ENCODE measurements around the gene LIPN.

The LIPN gene

GRCh38 chr10:88756660-88757059, 3.2 kb upstream of the LIPN start:
- Mint-ChIP-seq H3K9me3 (no peaks in the 10 kb centered on the region), H3K27me3 (no peaks in the 10 kb centered on the region), H3K27ac (no peak overlapping the region), H3K36me3 (no peaks in the 10 kb centered on the region), H3K4me1 (peaks cover 7 to 13% of the 10 kb centered on the region in 2 donors), H3K4me3 (no peak overlapping the region)
- no peak for ATAC-seq (replicated peaks)
- DNase-seq, result no peak

GRCh38 chr10:88762906-88763305, 3.1 kb downstream of the LIPN start:
- ATAC-seq (replicated peaks) (no peak), DNase-seq (no peak)
- Mint-ChIP-seq H3K9me3 (no peaks in the 10 kb centered on the region), H3K4me1 (peaks cover 7 to 13% of the 10 kb centered on the region in 2 donors), H3K36me3 (no peaks in the 10 kb centered on the region), H3K27me3 (no peaks in the 10 kb centered on the region), H3K27ac (no peak overlapping the region), H3K4me3 (no peak overlapping the region)

GRCh38 chr10:88763441-88763840, 3.6 kb downstream of the LIPN start:
- peaks cover 8 to 14% of the 10 kb centered on the region in 2 donors for H3K4me1 Mint-ChIP-seq
- DNase-seq (no peak), ATAC-seq (replicated peaks) (no peak)
- H3K4me3 Mint-ChIP-seq, result no peak overlapping the region
- H3K9me3 Mint-ChIP-seq, result no peaks in the 10 kb centered on the region
- H3K27me3 Mint-ChIP-seq, result no peaks in the 10 kb centered on the region
- H3K36me3 Mint-ChIP-seq, result no peaks in the 10 kb centered on the region
- H3K27ac Mint-ChIP-seq, result no peak overlapping the region

- Mint-ChIP-seq H3K4me3 (no peak overlapping the region), H3K9me3 (no peaks in the 10 kb centered on the region), H3K27me3 (no peaks in the 10 kb centered on the region), H3K4me1 (peaks cover 8 to 14% of the 10 kb centered on the region in 2 donors), H3K36me3 (no peaks in the 10 kb centered on the region), H3K27ac (no peak overlapping the region)
- DNase-seq, result no peak
- no peak for ATAC-seq (replicated peaks)
Measured at GRCh38 chr10:88764110-88764509, 4.3 kb downstream of the LIPN start.

GRCh38 chr10:88765816-88766215, 6.0 kb downstream of the LIPN start:
- peaks cover 4 to 6% of the 10 kb centered on the region in 2 donors for H3K4me1 Mint-ChIP-seq
- no peak overlapping the region for H3K4me3 Mint-ChIP-seq
- no peak for ATAC-seq (replicated peaks)
- no peaks in the 10 kb centered on the region for H3K27me3 Mint-ChIP-seq
- no peaks in the 10 kb centered on the region for H3K9me3 Mint-ChIP-seq
- no peak for DNase-seq
- no peaks in the 10 kb centered on the region for H3K36me3 Mint-ChIP-seq
- no peak overlapping the region for H3K27ac Mint-ChIP-seq

- peaks cover 4 to 9% of the 10 kb centered on the region in 2 donors for H3K9me3 Mint-ChIP-seq
- DNase-seq (no peak), ATAC-seq (replicated peaks) (no peak)
- peaks cover 4 to 6% of the 10 kb centered on the region in 2 donors for H3K4me1 Mint-ChIP-seq
- peaks cover 0 to 6% of the 10 kb centered on the region in 2 donors for H3K36me3 Mint-ChIP-seq
- no peak overlapping the region for H3K27ac Mint-ChIP-seq
- H3K4me3 Mint-ChIP-seq, result no peak overlapping the region
- H3K27me3 Mint-ChIP-seq, result peaks cover 0 to 4% of the 10 kb centered on the region in 2 donors
Measured at GRCh38 chr10:88769384-88769783, 9.6 kb downstream of the LIPN start.

- H3K9me3 Mint-ChIP-seq, result no peaks in the 10 kb centered on the region
- no peaks in the 10 kb centered on the region for H3K36me3 Mint-ChIP-seq
- H3K27me3 Mint-ChIP-seq, result no peaks in the 10 kb centered on the region
- no peaks in the 10 kb centered on the region for H3K4me1 Mint-ChIP-seq
- H3K27ac Mint-ChIP-seq, result no peak overlapping the region
- DNase-seq (no peak), ATAC-seq (replicated peaks) (no peak)
- no peak overlapping the region for H3K4me3 Mint-ChIP-seq
Measured at GRCh38 chr10:88781206-88781605, 21.4 kb downstream of the LIPN start.

- Mint-ChIP-seq H3K27me3 (no peaks in the 10 kb centered on the region), H3K4me1 (no peaks in the 10 kb centered on the region), H3K36me3 (no peaks in the 10 kb centered on the region), H3K27ac (no peak overlapping the region), H3K4me3 (no peak overlapping the region), H3K9me3 (no peaks in the 10 kb centered on the region)
- ATAC-seq (replicated peaks), result no peak
- no peak for DNase-seq
Measured at GRCh38 chr10:88782222-88782621, 22.4 kb downstream of the LIPN start.

- H3K27ac Mint-ChIP-seq, result no peak overlapping the region
Measured at GRCh38 chr10:88783724-88784123, 23.9 kb downstream of the LIPN start.

GRCh38 chr10:88786032-88786770, 26.4 kb downstream of the LIPN start:
- no peak for DNase-seq
- H3K9me3 Mint-ChIP-seq, result no peaks in the 10 kb centered on the region
- H3K27ac Mint-ChIP-seq, result no peak overlapping the region
- H3K4me3 Mint-ChIP-seq, result no peak overlapping the region
- no peaks in the 10 kb centered on the region for H3K36me3 Mint-ChIP-seq
- no peaks in the 10 kb centered on the region for H3K4me1 Mint-ChIP-seq
- ATAC-seq (replicated peaks), result no peak
- H3K27me3 Mint-ChIP-seq, result no peaks in the 10 kb centered on the region

More at GRCh38 chr10:88783724-88784123, 23.9 kb downstream of the LIPN start:
- ATAC-seq (replicated peaks), result no peak
- Mint-ChIP-seq H3K36me3 (no peaks in the 10 kb centered on the region), H3K9me3 (no peaks in the 10 kb centered on the region), H3K27me3 (no peaks in the 10 kb centered on the region), H3K4me1 (no peaks in the 10 kb centered on the region), H3K4me3 (no peak overlapping the region)
- DNase-seq, result no peak

GRCh38 chr10:88787463-88787862, 27.6 kb downstream of the LIPN start:
- no peaks in the 10 kb centered on the region for H3K36me3 Mint-ChIP-seq
- no peak overlapping the region for H3K4me3 Mint-ChIP-seq
- ATAC-seq (replicated peaks) (no peak), DNase-seq (no peak)
- H3K4me1 Mint-ChIP-seq, result peaks cover 0 to under 1% of the 10 kb centered on the region in 2 donors
- no peaks in the 10 kb centered on the region for H3K27me3 Mint-ChIP-seq
- no peak overlapping the region for H3K27ac Mint-ChIP-seq
- no peaks in the 10 kb centered on the region for H3K9me3 Mint-ChIP-seq

GRCh38 chr10:88788924-88789323, 29.1 kb downstream of the LIPN start:
- Mint-ChIP-seq H3K36me3 (no peaks in the 10 kb centered on the region), H3K4me3 (no peak overlapping the region)

GRCh38 chr10:88791924-88792323, 32.1 kb downstream of the LIPN start:
- Mint-ChIP-seq H3K4me1 (peaks cover 4 to 11% of the 10 kb centered on the region in 2 donors), H3K9me3 (no peaks in the 10 kb centered on the region), H3K4me3 (no peak overlapping the region), H3K27ac (no peak overlapping the region), H3K36me3 (no peaks in the 10 kb centered on the region), H3K27me3 (no peaks in the 10 kb centered on the region)
- ATAC-seq (replicated peaks) (peak; percentile 69 to 74), DNase-seq (no peak)

More at GRCh38 chr10:88788924-88789323, 29.1 kb downstream of the LIPN start:
- no peak overlapping the region for H3K27ac Mint-ChIP-seq
- ATAC-seq (replicated peaks) (no peak), DNase-seq (no peak)
- H3K27me3 Mint-ChIP-seq, result no peaks in the 10 kb centered on the region
- H3K9me3 Mint-ChIP-seq, result no peaks in the 10 kb centered on the region
- H3K4me1 Mint-ChIP-seq, result peaks cover 4 to 7% of the 10 kb centered on the region in 2 donors

GRCh38 chr10:88792661-88793060, 32.8 kb downstream of the LIPN start:
- peaks cover 4 to 11% of the 10 kb centered on the region in 2 donors for H3K4me1 Mint-ChIP-seq
- no peak overlapping the region for H3K27ac Mint-ChIP-seq
- no peaks in the 10 kb centered on the region for H3K36me3 Mint-ChIP-seq
- no peak overlapping the region for H3K4me3 Mint-ChIP-seq
- ATAC-seq (replicated peaks), result peak; percentile 56 to 74
- no peak for DNase-seq
- no peaks in the 10 kb centered on the region for H3K9me3 Mint-ChIP-seq
- H3K27me3 Mint-ChIP-seq, result no peaks in the 10 kb centered on the region

- Mint-ChIP-seq H3K36me3 (no peaks in the 10 kb centered on the region), H3K4me1 (peaks cover 4 to 11% of the 10 kb centered on the region in 2 donors), H3K9me3 (no peaks in the 10 kb centered on the region), H3K27ac (no peak overlapping the region), H3K4me3 (peak overlapping the region in 1 of 2 donors; percentile 43), H3K27me3 (peaks cover 0 to 6% of the 10 kb centered on the region in 2 donors)
- peak; percentile 76 to 82 for ATAC-seq (replicated peaks)
- DNase-seq, result no peak
Measured at GRCh38 chr10:88793712-88794299, 34.0 kb downstream of the LIPN start.
